CD4-positive, CD25-positive, alpha-beta regulatory T cell (primary cell): ENCODE results near the gene EPS8. TPM values are rescaled to one million over a fixed set of nuclear protein-coding genes. Genes with fewer than 3 reads are reported as not detected.

ENCODE experiments used
- ATAC-seq, 2 donors: fragments of 150-1000 bp; cut with Tn5 transposase; one replicate each; pipeline ENCODE4 v1.10.0; 2021; ENCODE audit warnings: low read depth in 2 of 2, moderate number of reproducible peaks in 2 of 2, moderate library complexity in 1 of 2
- DNase-seq, 3 donors: peaks; one replicate each; pipeline versions ENCODE4 v3.0.0 to v3.0.0-alpha.2; 2012 to 2022; ENCODE audit warnings: mixed read lengths in 1 of 3
- H3K27ac ChIP-seq: one replicate; pipeline ENCODE4 v1.7.0; 2013; ENCODE audit warnings: mild to moderate bottlenecking, low read length; ENCODE audit not compliant: insufficient read depth, poor library complexity, severe bottlenecking
- H3K27me3 ChIP-seq: one replicate; pipeline ENCODE4 v1.7.0; 2013; ENCODE audit warnings: low read length; ENCODE audit not compliant: control insufficient read depth, insufficient read depth
- H3K36me3 ChIP-seq: one replicate; pipeline ENCODE4 v1.7.0; 2013; ENCODE audit warnings: mild to moderate bottlenecking, low read length, moderate library complexity; ENCODE audit not compliant: control insufficient read depth, insufficient read depth
- H3K4me1 ChIP-seq: 2 replicates; pipeline ENCODE4 v1.7.0; 2013; ENCODE audit warnings: mild to moderate bottlenecking, low read length; ENCODE audit not compliant: insufficient read depth, control insufficient read depth, poor library complexity, severe bottlenecking
- H3K4me3 ChIP-seq: one replicate; pipeline ENCODE4 v1.7.0; 2013; ENCODE audit warnings: low read depth, mild to moderate bottlenecking, low read length, moderate library complexity
- H3K9me3 ChIP-seq, 2 experiments: 1 replicate in 1 of 2; 2 replicates in 1 of 2; pipeline ENCODE4 v1.7.0; 2013; ENCODE audit warnings: low read length in 2 of 2, mild to moderate bottlenecking in 1 of 2, moderate library complexity in 1 of 2; ENCODE audit not compliant: control insufficient read depth in 2 of 2
- H3K27ac Mint-ChIP-seq, 3 donors: one replicate each; pipeline ENCODE4 v1.8.0; 2020 to 2022; ENCODE audit warnings: mild to moderate bottlenecking in 3 of 3, mixed read lengths in 3 of 3, moderate library complexity in 2 of 3
- H3K27me3 Mint-ChIP-seq: one replicate; pipeline ENCODE4 v1.8.0; 2022; ENCODE audit warnings: mild to moderate bottlenecking, mixed read lengths
- H3K36me3 Mint-ChIP-seq: one replicate; pipeline ENCODE4 v1.8.0; 2020; ENCODE audit warnings: mixed read lengths
- H3K4me1 Mint-ChIP-seq, 4 donors: one replicate each; pipeline ENCODE4 v1.8.0; 2020 to 2022; ENCODE audit warnings: mixed read lengths in 4 of 4, mild to moderate bottlenecking in 1 of 4
- H3K4me3 Mint-ChIP-seq, 4 donors: one replicate each; pipeline ENCODE4 v1.8.0; 2020 to 2022; ENCODE audit warnings: mild to moderate bottlenecking in 4 of 4, mixed read lengths in 4 of 4, moderate library complexity in 3 of 4
- H3K9me3 Mint-ChIP-seq, 7 donors: one replicate each; pipeline ENCODE4 v1.8.0; 2020 to 2022; ENCODE audit warnings: mixed read lengths in 7 of 7, mild to moderate bottlenecking in 3 of 7, moderate library complexity in 2 of 7
- polyA plus RNA-seq, 4 donors: library from polyadenylated mRNA; unstranded; fragments of 300-500 nt; fragmentation: Illumina TruSeq; gene quantifications; one replicate each; pipeline ENCODE4 v1.2.3, GENCODE V29; 2021
- total RNA-seq: library from RNA; stranded (reverse); gene quantifications from one replicate; pipeline ENCODE4 v1.2.3, GENCODE V29; 2022

Gene EPS8
- total and polyA plus RNA-seq, 5 donors from 2014 or later: 1.1 to 3.3 (median 1.8) TPM

- H3K9me3 Mint-ChIP-seq: peaks cover 0 to 2% (median 0%) of the 10 kb centered on the region in 7 donors
- no peak overlapping the region for H3K27ac Mint-ChIP-seq
- Histone ChIP-seq H3K4me1 (no peaks in the 10 kb centered on the region), H3K27me3 (peaks cover 15% of the 10 kb centered on the region), H3K4me3 (no peak overlapping the region), H3K36me3 (no peaks in the 10 kb centered on the region), H3K9me3 (no peaks in the 10 kb centered on the region), H3K27ac (no peak overlapping the region)
- ATAC-seq: no peak
- H3K36me3 Mint-ChIP-seq: no peaks in the 10 kb centered on the region
- DNase-seq: no peak
- H3K4me1 Mint-ChIP-seq: no peaks in the 10 kb centered on the region
- peaks cover 18% of the 10 kb centered on the region for H3K27me3 Mint-ChIP-seq
- H3K4me3 Mint-ChIP-seq: no peak overlapping the region
These were observed 9.3 kb downstream of the EPS8 start for GRCh38 chr12:15779925-15780324.

DNA sequence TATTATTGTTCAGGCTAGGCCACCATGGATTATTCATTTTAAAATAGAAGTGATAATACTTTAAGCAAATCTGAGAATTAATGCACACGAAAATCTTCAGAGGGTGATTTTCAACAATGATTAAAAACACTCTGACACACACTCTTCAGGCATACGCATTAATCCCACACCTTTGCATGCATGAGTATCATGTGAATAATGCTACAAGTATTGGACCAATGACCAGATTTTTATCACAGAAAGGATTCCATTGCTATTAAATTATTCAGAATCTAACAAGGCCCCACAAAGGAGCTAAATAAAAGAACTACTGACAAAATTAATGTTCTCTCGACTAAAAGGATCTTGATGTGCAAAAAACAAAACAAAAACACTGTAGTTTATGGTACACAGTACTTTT, 11.1 kb downstream of the EPS8 start:
- H3K4me3 Mint-ChIP-seq: no peak overlapping the region
- Histone ChIP-seq H3K4me3 (no peak overlapping the region), H3K9me3 (no peaks in the 10 kb centered on the region), H3K27me3 (peaks cover 6% of the 10 kb centered on the region), H3K27ac (no peak overlapping the region), H3K36me3 (no peaks in the 10 kb centered on the region), H3K4me1 (no peaks in the 10 kb centered on the region)
- peaks cover 0 to 2% (median 0%) of the 10 kb centered on the region in 7 donors for H3K9me3 Mint-ChIP-seq
- ATAC-seq: no peak
- H3K36me3 Mint-ChIP-seq: no peaks in the 10 kb centered on the region
- H3K27ac Mint-ChIP-seq: no peak overlapping the region
- DNase-seq: no peak
- peaks cover 9% of the 10 kb centered on the region for H3K27me3 Mint-ChIP-seq
- H3K4me1 Mint-ChIP-seq: no peaks in the 10 kb centered on the region

- Mint-ChIP-seq H3K9me3 (peaks cover 0 to 2% (median 0%) of the 10 kb centered on the region in 7 donors), H3K4me1 (no peaks in the 10 kb centered on the region), H3K27me3 (peaks cover 9% of the 10 kb centered on the region), H3K4me3 (no peak overlapping the region), H3K27ac (no peak overlapping the region), H3K36me3 (no peaks in the 10 kb centered on the region)
- Histone ChIP-seq H3K4me3 (no peak overlapping the region), H3K27me3 (peaks cover 6% of the 10 kb centered on the region), H3K27ac (no peak overlapping the region), H3K36me3 (no peaks in the 10 kb centered on the region), H3K4me1 (no peaks in the 10 kb centered on the region), H3K9me3 (no peaks in the 10 kb centered on the region)
- DNase-seq (no peak), ATAC-seq (no peak)
These were observed 11.7 kb downstream of the EPS8 start for GRCh38 chr12:15777355-15778012.

DNA sequence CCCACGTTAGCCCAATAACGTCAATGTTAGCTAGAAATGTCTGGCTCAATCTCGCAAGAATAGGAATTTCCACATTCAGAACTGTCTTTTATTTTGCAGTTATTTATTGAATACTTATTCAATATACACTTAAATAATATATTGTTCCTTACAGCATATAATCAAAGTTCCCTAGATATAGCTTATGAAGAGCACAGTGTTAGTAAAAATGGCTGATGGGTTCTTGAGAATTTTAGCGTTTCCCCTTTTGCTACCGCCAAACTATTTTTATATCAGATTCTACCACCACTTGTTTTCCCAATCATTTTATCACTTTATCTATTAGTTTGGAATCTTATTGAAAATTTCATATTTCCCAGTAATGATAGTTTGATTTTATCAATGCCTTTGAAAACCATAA, 12.7 kb downstream of the EPS8 start:
- no peaks in the 10 kb centered on the region for H3K4me1 ChIP-seq
- peaks cover 9% of the 10 kb centered on the region for H3K27me3 Mint-ChIP-seq
- no peak overlapping the region for H3K4me3 ChIP-seq

GRCh38 chr12:15774819-15775218, 14.4 kb downstream of the EPS8 start:
- Mint-ChIP-seq H3K4me3 (no peak overlapping the region), H3K4me1 (no peaks in the 10 kb centered on the region), H3K36me3 (no peaks in the 10 kb centered on the region), H3K27ac (peak overlapping the region in 1 of 3 donors; percentile 24), H3K27me3 (peaks cover 8% of the 10 kb centered on the region), H3K9me3 (peaks cover 0 to 2% (median 0%) of the 10 kb centered on the region in 7 donors)
- no peak for DNase-seq
- Histone ChIP-seq H3K36me3 (no peaks in the 10 kb centered on the region), H3K4me3 (no peak overlapping the region), H3K9me3 (no peaks in the 10 kb centered on the region), H3K27ac (no peak overlapping the region), H3K4me1 (no peaks in the 10 kb centered on the region), H3K27me3 (peaks cover 1% of the 10 kb centered on the region)
- no peak for ATAC-seq

More for the DNA sequence above, 12.7 kb downstream of the EPS8 start:
- Histone ChIP-seq H3K27ac (no peak overlapping the region), H3K27me3 (peaks cover 4% of the 10 kb centered on the region), H3K9me3 (no peaks in the 10 kb centered on the region), H3K36me3 (no peaks in the 10 kb centered on the region)
- Mint-ChIP-seq H3K9me3 (peaks cover 0 to 2% (median 0%) of the 10 kb centered on the region in 7 donors), H3K4me3 (no peak overlapping the region), H3K27ac (no peak overlapping the region), H3K36me3 (no peaks in the 10 kb centered on the region), H3K4me1 (no peaks in the 10 kb centered on the region)
- DNase-seq: no peak
- ATAC-seq: no peak

- no peak for ATAC-seq
- peak in 2 of 3 donors; percentile 9 to 12 for DNase-seq
- Mint-ChIP-seq H3K36me3 (no peaks in the 10 kb centered on the region), H3K4me1 (no peaks in the 10 kb centered on the region), H3K4me3 (no peak overlapping the region), H3K9me3 (peaks cover 0 to 1% (median 0%) of the 10 kb centered on the region in 7 donors), H3K27me3 (no peaks in the 10 kb centered on the region), H3K27ac (no peak overlapping the region)
- no peak overlapping the region for H3K27ac ChIP-seq
- no peaks in the 10 kb centered on the region for H3K36me3 ChIP-seq
- H3K4me3 ChIP-seq: no peak overlapping the region
- H3K4me1 ChIP-seq: no peaks in the 10 kb centered on the region
- H3K27me3 ChIP-seq: peaks cover 1% of the 10 kb centered on the region
- no peaks in the 10 kb centered on the region for H3K9me3 ChIP-seq
These were observed 16.7 kb downstream of the EPS8 start for GRCh38 chr12:15772405-15773018.

- Mint-ChIP-seq H3K9me3 (no peaks in the 10 kb centered on the region), H3K4me3 (no peak overlapping the region), H3K4me1 (no peaks in the 10 kb centered on the region), H3K27me3 (no peaks in the 10 kb centered on the region), H3K36me3 (no peaks in the 10 kb centered on the region), H3K27ac (no peak overlapping the region)
- DNase-seq: no peak
- Histone ChIP-seq H3K4me3 (no peak overlapping the region), H3K36me3 (no peaks in the 10 kb centered on the region), H3K27me3 (peaks cover 1% of the 10 kb centered on the region), H3K4me1 (no peaks in the 10 kb centered on the region), H3K9me3 (no peaks in the 10 kb centered on the region), H3K27ac (no peak overlapping the region)
- ATAC-seq: no peak
These were observed 18.6 kb downstream of the EPS8 start for GRCh38 chr12:15770581-15770980.

GRCh38 chr12:15770021-15770420, 19.2 kb downstream of the EPS8 start:
- no peaks in the 10 kb centered on the region for H3K4me1 Mint-ChIP-seq
- ATAC-seq: no peak

More at GRCh38 chr12:15770021-15770420, 19.2 kb downstream of the EPS8 start:
- no peaks in the 10 kb centered on the region for H3K9me3 Mint-ChIP-seq
- Histone ChIP-seq H3K4me1 (no peaks in the 10 kb centered on the region), H3K27ac (no peak overlapping the region), H3K9me3 (no peaks in the 10 kb centered on the region), H3K36me3 (no peaks in the 10 kb centered on the region), H3K27me3 (peaks cover 1% of the 10 kb centered on the region), H3K4me3 (no peak overlapping the region)
- H3K4me3 Mint-ChIP-seq: no peak overlapping the region
- H3K36me3 Mint-ChIP-seq: no peaks in the 10 kb centered on the region
- H3K27me3 Mint-ChIP-seq: no peaks in the 10 kb centered on the region
- H3K27ac Mint-ChIP-seq: no peak overlapping the region
- DNase-seq: no peak
